Endothelial cell of hepatic sinusoid (primary cell): ENCODE results near the gene ZNF587.
"Not testable (repeated sequence)": the region's sequence is repeated elsewhere in the genome, so short reads cannot be mapped to it uniquely, and the experiment has no call there.

Experiments
- in situ Hi-C: cut with HindIII; loops from 2 replicates; pipeline ENCODE4 v1.10.0; 2017; ENCODE audit warnings: low sequenced_read_pairs

Gene ZNF587

DNA sequence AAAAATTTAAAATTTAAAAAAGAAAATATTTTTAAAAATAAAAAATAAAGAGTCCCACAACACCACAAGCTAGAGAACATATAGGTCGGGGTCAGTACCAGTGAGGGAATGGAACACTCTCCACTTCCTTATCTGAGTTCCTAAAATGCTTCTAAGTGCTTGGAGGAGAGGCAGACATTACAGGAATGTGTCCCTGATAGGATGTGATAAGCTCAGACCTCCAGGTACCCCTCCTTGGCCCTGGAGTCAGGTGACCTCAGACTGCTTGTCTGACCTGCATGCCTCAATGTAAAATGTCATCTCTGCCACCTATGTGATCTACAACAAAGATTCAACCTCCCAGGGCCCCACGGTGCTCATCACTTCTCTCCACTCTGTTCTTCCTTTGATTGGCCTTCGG lies 36.4 kb downstream of the ZNF587 start:
- in situ Hi-C loops = no loop called here

DNA sequence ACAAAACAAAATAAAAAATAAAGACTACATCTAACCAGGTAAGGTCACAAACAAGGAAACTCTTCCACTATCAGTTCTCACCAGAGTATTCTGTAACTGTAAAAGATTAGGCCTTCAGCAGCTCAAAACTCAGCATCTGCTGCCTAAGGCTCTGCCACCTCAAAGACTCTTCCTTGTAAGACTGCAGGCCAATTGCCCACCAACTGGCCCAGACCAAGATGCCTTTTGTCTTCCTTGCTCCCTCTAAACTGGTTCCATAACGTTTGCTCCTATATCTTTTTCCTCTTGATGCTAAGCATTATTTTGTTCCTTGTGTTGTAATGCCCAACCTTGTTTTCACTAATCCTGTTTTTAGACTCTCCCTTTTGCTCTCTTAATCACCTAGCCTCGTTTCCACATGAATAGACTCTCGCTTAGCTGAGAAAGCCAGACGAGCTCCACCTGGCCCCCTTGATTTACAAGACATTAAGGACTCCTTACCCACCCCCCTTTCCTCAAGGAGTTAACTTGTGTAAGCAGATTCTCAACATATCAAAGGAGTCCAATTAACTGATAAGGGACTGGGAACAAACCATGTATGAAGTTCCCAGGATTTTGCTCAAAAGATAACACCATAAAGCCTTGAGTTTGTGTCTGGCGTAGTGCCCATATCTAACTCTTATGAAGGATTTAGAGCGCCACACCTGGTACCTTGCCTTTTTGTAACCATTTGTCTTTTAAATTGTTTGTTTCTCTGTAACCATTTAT lies 37.7 kb downstream of the ZNF587 start:
- in situ Hi-C loops = no loop called here

DNA sequence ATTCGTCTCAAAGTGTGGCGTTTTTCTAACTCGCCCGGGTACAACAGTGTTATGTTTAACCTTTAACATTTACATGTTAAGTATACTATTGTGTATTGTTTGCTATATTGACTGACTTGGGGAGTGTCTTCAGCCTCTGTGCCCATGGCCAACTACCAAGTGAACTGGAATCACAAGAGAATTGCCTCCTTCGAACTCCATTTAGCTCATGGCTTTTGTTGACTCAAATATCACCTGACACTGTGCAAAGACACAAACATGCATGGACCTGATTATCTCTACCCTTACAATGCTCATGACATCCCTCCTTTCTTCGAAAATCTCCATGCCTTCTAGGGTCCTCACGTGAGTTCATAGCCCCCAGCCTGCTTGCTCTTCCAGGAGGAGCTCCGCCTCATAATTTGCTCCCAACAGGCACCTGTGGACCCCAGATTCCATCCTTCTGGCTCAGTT lies 38.5 kb downstream of the ZNF587 start:
- in situ Hi-C loops = no loop called here

DNA sequence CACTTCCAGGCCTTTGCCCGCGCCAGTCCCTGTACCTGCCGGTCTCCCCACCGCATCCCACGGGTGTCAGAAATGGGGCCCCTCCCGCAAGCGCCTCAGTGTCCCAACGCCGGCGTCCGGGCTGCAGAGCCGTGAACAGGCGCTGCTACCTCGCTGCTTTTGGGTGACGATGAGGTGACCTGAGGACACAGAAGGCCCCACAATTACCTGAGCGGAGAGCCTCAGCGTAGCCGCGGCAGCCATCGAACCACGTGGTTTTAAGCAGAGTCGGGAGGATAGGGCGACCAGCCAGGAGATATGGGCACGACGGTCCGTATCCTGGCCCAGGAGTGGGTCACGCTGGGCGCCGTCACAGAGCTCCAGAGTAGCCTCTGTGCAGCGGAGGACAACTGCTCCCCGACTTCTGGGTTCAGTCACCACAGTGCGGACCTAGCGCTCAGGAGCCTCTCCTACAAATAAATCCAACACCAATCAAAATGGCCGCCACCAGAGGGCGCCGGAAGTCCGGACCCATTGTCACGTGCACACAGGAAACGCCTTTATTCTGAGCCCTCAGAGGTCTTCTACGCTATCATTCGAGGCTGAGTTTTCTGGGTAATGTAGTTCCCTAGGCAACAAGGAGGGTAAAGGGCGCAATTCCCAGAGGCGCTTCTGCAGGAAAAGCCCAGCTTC lies 39.0 kb downstream of the ZNF587 start, which contains the start of gene ZNF814:
Gene ZNF814, minus strand, starts transcription at position 478 of the 672 bp plus-strand sequence. Its CDS starts 235 bp downstream, at position 243.
- in situ Hi-C loops = no loop called here

DNA sequence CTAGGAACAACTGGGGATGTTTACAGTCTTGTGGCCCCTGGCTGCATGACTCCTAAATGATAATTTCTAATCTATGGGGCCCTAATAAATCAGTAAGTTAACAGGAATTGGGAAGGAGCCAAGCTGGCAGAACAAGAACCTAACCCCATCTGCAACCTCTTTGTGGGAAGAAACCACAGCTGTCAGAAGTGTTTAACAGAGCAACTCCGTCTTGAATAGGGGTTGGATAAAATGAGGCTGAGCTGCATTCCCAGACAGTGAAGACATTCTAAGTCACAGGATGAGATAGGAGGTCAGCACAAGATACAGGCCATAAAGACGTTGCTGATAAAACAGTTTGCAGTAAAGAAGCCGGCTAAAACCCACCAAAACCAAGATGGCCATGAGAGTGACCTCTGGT lies 41.0 kb downstream of the ZNF587 start:
- in situ Hi-C loops = not testable (repeated sequence)

DNA sequence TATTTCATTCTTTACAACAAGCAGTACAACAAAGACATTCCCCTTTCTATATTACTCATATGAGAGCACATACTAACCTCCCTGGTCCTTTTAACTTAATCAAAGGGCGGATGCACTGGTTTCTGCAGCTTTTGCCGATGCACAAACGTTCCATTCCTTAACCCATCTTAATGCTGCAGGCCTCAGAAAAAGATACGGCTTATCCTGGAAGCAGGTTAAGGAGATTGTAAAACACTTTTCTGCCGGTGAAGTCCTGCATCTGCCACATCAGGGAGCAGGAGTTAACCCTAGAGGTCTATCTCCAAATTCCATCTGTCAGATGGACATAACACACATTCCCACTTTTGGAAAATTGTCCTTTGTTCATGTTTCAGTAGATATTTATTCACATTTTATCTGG lies 50.7 kb downstream of the ZNF587 start:
- in situ Hi-C loops = loop anchor here (5.0 kb wide), 1 partner anchor 37 kb away; the partner anchor contains the start of gene ZNF418

DNA sequence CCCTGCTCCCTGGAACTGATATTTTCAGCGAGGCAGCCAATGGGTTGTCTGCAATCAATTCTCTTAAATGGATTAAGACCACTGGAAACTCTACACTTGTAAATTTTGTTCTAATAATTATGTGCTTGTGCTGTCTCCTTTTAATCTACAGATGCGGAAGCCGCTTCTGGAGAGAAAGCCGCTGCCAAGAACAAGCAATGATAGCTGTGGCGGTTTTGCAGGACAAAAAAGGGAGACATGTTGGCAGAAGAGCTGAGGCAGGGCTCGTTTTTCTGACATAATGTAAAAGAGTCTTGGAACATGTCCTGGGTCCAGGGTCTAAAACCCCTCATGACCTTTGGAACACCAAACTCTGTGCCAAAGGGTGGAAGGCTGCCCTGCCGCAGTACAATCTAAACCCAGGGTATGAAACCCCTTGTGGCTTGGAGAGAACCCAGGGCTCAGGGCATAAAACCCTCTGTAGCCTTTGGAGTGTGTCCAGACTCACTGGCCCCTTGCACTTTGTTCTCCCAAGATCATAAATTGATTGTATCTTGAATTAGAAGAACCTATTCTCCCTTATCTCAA lies 54.0 kb downstream of the ZNF587 start:
- in situ Hi-C loops = loop anchor here (5.0 kb wide), 1 partner anchor 34 kb away; the partner anchor contains the start of gene ZNF418

DNA sequence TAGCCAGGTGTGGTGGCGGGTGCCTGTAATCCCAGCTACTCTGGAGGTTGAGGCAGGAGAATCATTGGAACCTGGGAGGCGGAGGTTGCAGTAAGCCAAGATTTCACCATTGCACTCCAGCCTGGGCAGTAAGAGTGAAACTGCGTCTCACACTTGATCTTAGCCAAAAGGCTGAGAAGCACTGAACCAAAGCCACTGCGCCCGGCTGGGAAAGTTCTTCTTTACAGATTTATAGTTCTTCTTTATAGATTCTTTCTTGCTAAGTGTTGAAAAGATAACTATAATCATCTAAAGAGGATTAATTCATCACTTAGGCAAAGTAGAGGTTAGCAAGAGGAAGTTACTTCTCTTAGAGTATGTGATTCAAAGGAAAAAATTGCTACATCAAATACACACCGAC lies 55.6 kb downstream of the ZNF587 start:
- in situ Hi-C loops = no loop called here

DNA sequence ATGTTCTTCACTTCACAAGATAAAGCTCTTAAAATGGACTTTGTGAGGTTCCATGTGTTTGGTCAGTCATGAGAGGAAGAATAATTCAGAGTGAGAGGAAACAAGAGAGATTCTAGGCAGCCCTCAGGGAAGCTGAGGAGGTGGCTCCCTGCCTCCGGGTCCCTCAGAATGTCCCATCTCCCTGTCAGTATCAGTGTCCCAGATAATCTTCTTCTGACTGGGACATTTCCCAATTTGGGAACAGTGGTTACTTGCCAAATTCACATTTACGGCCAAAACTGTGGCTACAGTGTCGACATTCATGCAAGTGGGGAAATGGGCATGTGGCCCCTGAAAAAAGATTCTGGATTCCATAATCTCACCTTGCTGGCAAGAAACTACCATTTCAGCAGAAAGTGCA lies 57.7 kb downstream of the ZNF587 start:
- in situ Hi-C loops = no loop called here

DNA sequence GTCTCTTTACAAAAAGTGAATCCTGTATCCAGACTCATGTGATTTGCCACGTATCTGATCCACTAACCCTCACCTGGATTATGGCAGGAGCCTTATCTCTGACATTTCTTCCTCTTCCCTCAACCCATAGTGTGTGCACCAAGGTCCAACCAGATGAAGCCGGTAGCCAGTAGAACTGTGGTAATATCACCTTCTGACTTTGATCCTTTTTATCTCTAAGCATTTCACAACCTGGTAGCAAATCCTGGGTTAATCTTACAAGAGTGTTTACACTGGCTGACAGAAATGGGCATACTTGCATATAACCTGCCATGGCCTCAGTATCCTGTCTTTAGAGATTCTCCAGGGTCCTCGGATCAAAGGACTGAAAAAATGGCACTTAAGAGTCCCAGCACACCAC lies 64.9 kb downstream of the ZNF587 start:
- in situ Hi-C loops = no loop called here
